ENCODE data around the gene HES7. TPM values are rescaled to one million over a fixed set of nuclear protein-coding genes. Genes with fewer than 3 reads are reported as not detected.
A peak's percentile ranks its signal among the peaks of the same experiment; 100 is the strongest.

Gene HES7
- polyA plus RNA-seq, 3 donors, result 0.03 to 0.16 TPM; not detected in 1

- no peak overlapping the region for H3K27ac ChIP-seq (ENCODE audit: low read depth, low read length)
- WGBS, 3 donors, result 86 to 95% (median 93%) methylated on average over 14 of the region's 14 CpGs
Observed at GRCh38 chr17:8146381-8147140, 22.7 kb upstream of the HES7 start.

GRCh38 chr17:8145811-8146210 is 21.9 kb upstream of the HES7 start:
- H3K27ac ChIP-seq (ENCODE audit: low read depth, low read length), result no peak overlapping the region
- WGBS, 3 donors, result 92 to 96% (median 92%) methylated on average over 12 of the region's 12 CpGs

- no peak overlapping the region for H3K27ac ChIP-seq (ENCODE audit: low read depth, low read length)
- WGBS, 3 donors, result 91 to 95% (median 93%) methylated on average over 15 of the region's 15 CpGs
Observed at GRCh38 chr17:8144401-8145231, 20.7 kb upstream of the HES7 start.

- no peak overlapping the region for H3K27ac ChIP-seq (ENCODE audit: low read depth, low read length)
- WGBS, 3 donors, result 89 to 93% (median 93%) methylated on average over 22 of the region's 22 CpGs
Observed at GRCh38 chr17:8143581-8144400, 19.9 kb upstream of the HES7 start.

GRCh38 chr17:8142887-8143580 is 19.1 kb upstream of the HES7 start:
- 83 to 87% (median 86%) methylated on average over 15 of the region's 15 CpGs for WGBS, 3 donors
- H3K27ac ChIP-seq (ENCODE audit: low read depth, low read length), result no peak overlapping the region

- 89 to 91% (median 90%) methylated on average over 22 to 23 of the region's 23 CpGs for WGBS, 3 donors
- no peak overlapping the region for H3K27ac ChIP-seq (ENCODE audit: low read depth, low read length)
Observed at GRCh38 chr17:8142158-8142886, 18.4 kb upstream of the HES7 start.

GRCh38 chr17:8141741-8142140 is 17.8 kb upstream of the HES7 start:
- no peak overlapping the region for H3K27ac ChIP-seq (ENCODE audit: low read depth, low read length)
- WGBS, 3 donors, result 91 to 94% (median 93%) methylated on average over 11 of the region's 11 CpGs

- no peak overlapping the region for H3K27ac ChIP-seq (ENCODE audit: low read depth, low read length)
- 96% methylated on average over 7 of the region's 7 CpGs for WGBS, 3 donors
Observed at GRCh38 chr17:8141045-8141444, 17.1 kb upstream of the HES7 start.

- H3K27ac ChIP-seq (ENCODE audit: low read depth, low read length), result no peak overlapping the region
- 75 to 81% (median 79%) methylated on average over 18 of the region's 18 CpGs for WGBS, 3 donors
Observed at GRCh38 chr17:8140065-8141029, 16.4 kb upstream of the HES7 start.

GRCh38 chr17:8138672-8139371 is 14.9 kb upstream of the HES7 start:
- H3K27ac ChIP-seq (ENCODE audit: low read depth, low read length), result peak overlapping the region; percentile 20
- WGBS, 3 donors, result 0 to 1% (median 1%) methylated on average over 45 to 46 of the region's 46 CpGs

- H3K27ac ChIP-seq (ENCODE audit: low read depth, low read length), result no peak overlapping the region
- 1 to 2% (median 2%) methylated on average over 7 of the region's 7 CpGs for WGBS, 3 donors
Observed at GRCh38 chr17:8138374-8138671, 14.4 kb upstream of the HES7 start.

GRCh38 chr17:8137645-8138373 is 13.9 kb upstream of the HES7 start:
- 22 to 36% (median 30%) methylated on average over 21 of the region's 21 CpGs for WGBS, 3 donors
- H3K27ac ChIP-seq (ENCODE audit: low read depth, low read length), result no peak overlapping the region

- WGBS, 3 donors, result 88 to 91% (median 90%) methylated on average over 4 of the region's 4 CpGs
Observed at GRCh38 chr17:8133941-8134340, 10.0 kb upstream of the HES7 start.

GRCh38 chr17:8133399-8133798 is 9.5 kb upstream of the HES7 start:
- no peak overlapping the region for H3K27ac ChIP-seq (ENCODE audit: low read depth, low read length)
- WGBS, 3 donors, result 71 to 78% (median 74%) methylated on average over 12 of the region's 12 CpGs

More at GRCh38 chr17:8133941-8134340, 10.0 kb upstream of the HES7 start:
- no peak overlapping the region for H3K27ac ChIP-seq (ENCODE audit: low read depth, low read length)

- WGBS, 3 donors, result 68 to 75% (median 73%) methylated on average over 3 of the region's 3 CpGs
- H3K27ac ChIP-seq (ENCODE audit: low read depth, low read length), result no peak overlapping the region
Observed at GRCh38 chr17:8131844-8132441, 8.0 kb upstream of the HES7 start.

Data from adipose tissue (tissue), 3 donors.